ENCODE measurements around the gene AGO3. TPM values are rescaled to one million over a fixed set of nuclear protein-coding genes. Genes with fewer than 3 reads are reported as not detected.

AGO3 gene
- total RNA-seq, 1 experiment from 2014 or later: 26.9 TPM

- Histone ChIP-seq H3K4me2 (ENCODE audit: low read length) (peak overlapping the region; percentile 77), H3K9me3 (ENCODE audit: control insufficient read depth in 1 of 2, insufficient read depth in 1 of 2, low read depth in 1 of 2, low read length in 2 of 2) (no peaks in the 10 kb centered on the region), H3K36me3 (ENCODE audit: control insufficient read depth in 1 of 2, insufficient read depth in 2 of 2, low read length in 2 of 2) (no peaks in the 10 kb centered on the region), H3K4me1 (ENCODE audit: control insufficient read depth in 1 of 2, insufficient read depth in 2 of 2, low read length in 2 of 2) (peaks cover 14% of the 10 kb centered on the region in 2 experiments), H2AFZ (ENCODE audit: low read depth, low read length, poor library complexity, severe bottlenecking) (peak overlapping the region; percentile 40), H3K9ac (ENCODE audit: low read length) (peak overlapping the region; percentile 95), H3K27ac (ENCODE audit: low read depth, low read length) (peak overlapping the region; percentile 99), H3K79me2 (ENCODE audit: insufficient read depth, low read length) (peaks cover 54% of the 10 kb centered on the region), H3K9me2 (ENCODE audit: insufficient read depth) (no peaks in the 10 kb centered on the region), H3K27me3 (ENCODE audit: insufficient read depth, low read length) (no peaks in the 10 kb centered on the region), H3K4me3 (replicated peaks in 1 of 2; ENCODE audit: low read depth in 1 of 2, low read length in 2 of 2) (peak overlapping the region; percentile 81 to 100), H4K20me1 (ENCODE audit: insufficient read depth) (no peaks in the 10 kb centered on the region; the same call in 1 of the 2 replicates)
- BruUV-seq (replicated peaks): no TSS peak
- ChIA-PET RAD21 (ENCODE audit: low non-redundant PET in 1 of 2, low total read pairs in 2 of 2, uncharacterized antibody in 2 of 2, unreplicated experiment in 2 of 2) (no interaction called here), POLR2A (interaction anchor here (0.7 to 1.5 kb wide), 4 partner anchors 12 to 69 kb away, joined by 3 to 4 read pairs (median 4); no protein-coding TSS in a partner anchor), CTCF (interaction anchor here (1.2 kb wide), 1 partner anchor 49 kb away, joined by 3 read pairs; the partner anchor contains the start of gene AGO1)
- TF ChIP-seq ELF1 (IDR thresholded peaks at IDR 0.05; ENCODE audit: borderline replicate concordance, low read depth) (no peak), YY1 (IDR thresholded peaks at IDR 0.05; ENCODE audit: extremely low read depth, insufficient replicate concordance, low read depth, low read length) (no peak), RAD21 (IDR thresholded peaks at IDR 0.05; ENCODE audit: low read depth) (no peak), ATF3 (IDR thresholded peaks at IDR 0.05) (no peak), ZNF274 (IDR thresholded peaks at IDR 0.05; ENCODE audit: low read depth, low read length) (no peak), ZFX (IDR thresholded peaks at IDR 0.05) (no peak), POLR2A (IDR thresholded peaks at IDR 0.05; ENCODE audit: borderline replicate concordance, extremely low read depth, insufficient read depth, insufficient read length) (no peak), CEBPB (IDR thresholded peaks at IDR 0.05; ENCODE audit: low read depth) (no peak), REST (IDR thresholded peaks at IDR 0.05; ENCODE audit: low read depth) (no peak), POLR2AphosphoS5 (IDR thresholded peaks at IDR 0.05; ENCODE audit: low read depth, low read length) (no peak), ZBTB33 (IDR thresholded peaks at IDR 0.05; ENCODE audit: extremely low read depth, insufficient replicate concordance, low read length) (no peak), TCF7L2 (IDR thresholded peaks at IDR 0.05; ENCODE audit: borderline replicate concordance, extremely low read depth, insufficient read depth, insufficient read length) (no peak), MAX (IDR thresholded peaks at IDR 0.05) (no peak), SP1 (IDR thresholded peaks at IDR 0.05; ENCODE audit: low read depth) (no peak), JUND (IDR thresholded peaks at IDR 0.05) (no peak)
- intact Hi-C loops (cut with micrococcal nuclease): loop anchor here (2.0 kb wide), 1 partner anchor 157 kb away; the partner anchor contains the start of gene ADPRS
- DNase-seq (ENCODE audit: low read depth, low spot score): no peak
- ATAC-seq: peak; percentile 33
These were observed 697 bp downstream of the AGO3 start for GRCh38 chr1:35931446-35932157.

All from HCT116 (cell line).